ENCODE results near the gene NCK2.

- TF ChIP-seq FOXP4 (CRISPR knock-in tag; IDR thresholded peaks at IDR 0.05) (no peak), CTCF (IDR thresholded peaks at IDR 0.05) (no peak)
These were observed 64.4 kb downstream of the NCK2 start for GRCh38 chr2:105809097-105809473.

Data from WTC11 (cell line).